CD14-positive monocyte (primary cell): ENCODE results near the gene APOL3. TPM values are rescaled to one million over a fixed set of nuclear protein-coding genes. Genes with fewer than 3 reads are reported as not detected.

Experiments
- DNase-seq, 3 donors: peaks; one replicate each; pipeline ENCODE4 v3.0.0-alpha.2; 2011 to 2022
- H2AFZ ChIP-seq: 2 replicates; pipeline ENCODE4 v1.6.0; 2012; ENCODE audit warnings: mild to moderate bottlenecking, low read depth, low read length, inconsistent platforms; ENCODE audit not compliant: insufficient read depth, poor library complexity, severe bottlenecking
- H3K27ac ChIP-seq, 2 donors: 1 replicate in 1 of 2; 2 replicates in 1 of 2; pipeline ENCODE4 v1.5.1; 2012 to 2013; ENCODE audit warnings: low read length in 2 of 2, control low read depth in 1 of 2, inconsistent platforms in 1 of 2, low read depth in 1 of 2, mild to moderate bottlenecking in 1 of 2
- H3K27me3 ChIP-seq, 2 donors: one replicate each; pipeline versions ENCODE4 v1.6.0 to v1.6.1; 2011 to 2013; ENCODE audit warnings: low read length in 2 of 2; ENCODE audit not compliant: control insufficient read depth in 2 of 2, insufficient read depth in 2 of 2
- H3K36me3 ChIP-seq, 2 donors: replicated peaks in 1 of 2; 1 replicate in 1 of 2; 2 replicates in 1 of 2; pipeline versions ENCODE4 v1.5.1 to v1.6.1; 2012 to 2013; ENCODE audit warnings: low read length in 2 of 2, control low read depth in 1 of 2, inconsistent platforms in 1 of 2, mild to moderate bottlenecking in 1 of 2; ENCODE audit not compliant: insufficient read depth in 2 of 2, control insufficient read depth in 1 of 2
- H3K4me1 ChIP-seq, 2 donors: 1 replicate in 1 of 2; 2 replicates in 1 of 2; pipeline versions ENCODE4 v1.5.1 to v1.6.1; 2012 to 2013; ENCODE audit warnings: low read length in 2 of 2, control low read depth in 1 of 2, inconsistent platforms in 1 of 2, mild to moderate bottlenecking in 1 of 2, moderate library complexity in 1 of 2; ENCODE audit not compliant: insufficient read depth in 2 of 2, control insufficient read depth in 1 of 2
- H3K4me2 ChIP-seq: replicated peaks from 2 replicates; pipeline ENCODE3; 2012; ENCODE audit warnings: low read length, moderate library complexity, mild to moderate bottlenecking; ENCODE audit not compliant: poor library complexity, severe bottlenecking; ENCODE audit errors: extremely low read depth
- H3K4me3 ChIP-seq, 3 experiments: fragments of 200-600 bp in 1 of 3; sonication (generic) in 1 of 3; replicated peaks in 1 of 3; 1 replicate in 2 of 3; 2 replicates in 1 of 3; pipeline ENCODE4 v1.5.1; 2011 to 2013; ENCODE audit warnings: low read length in 3 of 3, mild to moderate bottlenecking in 3 of 3, control low read depth in 2 of 3, low read depth in 2 of 3, inconsistent platforms in 1 of 3, moderate library complexity in 1 of 3
- H3K79me2 ChIP-seq: 2 replicates; pipeline ENCODE4 v1.6.0; 2012; ENCODE audit warnings: mild to moderate bottlenecking, control low read depth, inconsistent platforms, low read length, moderate library complexity; ENCODE audit not compliant: insufficient read depth
- H3K9ac ChIP-seq: 2 replicates; pipeline ENCODE4 v1.6.0; 2017; ENCODE audit warnings: low read length, mild to moderate bottlenecking; ENCODE audit not compliant: insufficient read depth, poor library complexity, severe bottlenecking
- H3K9me3 ChIP-seq, 2 donors: replicated peaks in 1 of 2; 1 replicate in 1 of 2; 2 replicates in 1 of 2; pipeline versions ENCODE4 v1.5.1 to v1.6.1; 2012 to 2013; ENCODE audit warnings: low read length in 2 of 2, control low read depth in 1 of 2; ENCODE audit not compliant: control insufficient read depth in 1 of 2, insufficient read depth in 1 of 2
- H4K20me1 ChIP-seq: 2 replicates; pipeline ENCODE4 v1.6.0; 2012; ENCODE audit warnings: mild to moderate bottlenecking, low read length, control low read depth, moderate library complexity; ENCODE audit not compliant: insufficient read depth
- H3K27ac Mint-ChIP-seq, 7 donors: one replicate each; pipeline ENCODE4 v1.8.0; 2020; ENCODE audit warnings: mild to moderate bottlenecking in 7 of 7, mixed read lengths in 7 of 7, moderate library complexity in 6 of 7, inconsistent platforms in 2 of 7
- H3K27me3 Mint-ChIP-seq, 3 donors: one replicate each; pipeline ENCODE4 v1.8.0; 2021 to 2022; ENCODE audit warnings: low read depth in 3 of 3, mild to moderate bottlenecking in 3 of 3, mixed read lengths in 3 of 3, moderate library complexity in 3 of 3, inconsistent platforms in 1 of 3
- H3K36me3 Mint-ChIP-seq, 2 donors: one replicate each; pipeline ENCODE4 v1.8.0; 2020; ENCODE audit warnings: mixed read lengths in 2 of 2, inconsistent platforms in 1 of 2, mild to moderate bottlenecking in 1 of 2
- H3K4me1 Mint-ChIP-seq: one replicate; pipeline ENCODE4 v1.8.0; 2020; ENCODE audit warnings: mild to moderate bottlenecking, mixed read lengths
- H3K4me3 Mint-ChIP-seq, 2 donors: one replicate each; pipeline ENCODE4 v1.8.0; 2020; ENCODE audit warnings: mild to moderate bottlenecking in 2 of 2, mixed read lengths in 2 of 2, moderate library complexity in 1 of 2
- H3K9me3 Mint-ChIP-seq, 7 donors: one replicate each; pipeline ENCODE4 v1.8.0; 2020 to 2022; ENCODE audit warnings: mixed read lengths in 7 of 7, mild to moderate bottlenecking in 6 of 7, moderate library complexity in 6 of 7, inconsistent platforms in 2 of 7
- WGBS: methylation state at CpG from one replicate; pipeline ENCODE4 v1.1.5; 2013; ENCODE audit warnings: missing lambda C conversion rate; ENCODE audit not compliant: insufficient coverage; 5-methylcytosine and 5-hydroxymethylcytosine counted together
- intact Hi-C, 2 donors: fragments of 100-400 bp; cut with micrococcal nuclease; formaldehyde crosslinking; loops; one replicate each; pipeline versions ENCODE4 v1.15.0 to v1.15.1; 2023
- polyA plus RNA-seq, 3 donors: library from polyadenylated mRNA; depleted of rRNA in 1 of 3; unstranded in 2 of 3; stranded (reverse) in 1 of 3; fragments of 300-500 nt in 2 of 3; fragments of >200 nt in 1 of 3; fragmentation: Illumina TruSeq in 2 of 3; gene quantifications; 1 replicate in 2 of 3; 2 replicates in 1 of 3; pipeline ENCODE4 v1.2.3, GENCODE V29; 2012 to 2021
- TF ChIP-seq, protein P1 (sequence below): fragments of 200-600 bp; IDR thresholded peaks from one replicate; pipeline ENCODE4 v1.8.0; 2022; ENCODE audit warnings: antibody characterized with exemption, mild to moderate bottlenecking

APOL3 gene
- polyA plus RNA-seq, 3 donors = 39.9 to 97.0 (median 61.3) TPM

DNA sequence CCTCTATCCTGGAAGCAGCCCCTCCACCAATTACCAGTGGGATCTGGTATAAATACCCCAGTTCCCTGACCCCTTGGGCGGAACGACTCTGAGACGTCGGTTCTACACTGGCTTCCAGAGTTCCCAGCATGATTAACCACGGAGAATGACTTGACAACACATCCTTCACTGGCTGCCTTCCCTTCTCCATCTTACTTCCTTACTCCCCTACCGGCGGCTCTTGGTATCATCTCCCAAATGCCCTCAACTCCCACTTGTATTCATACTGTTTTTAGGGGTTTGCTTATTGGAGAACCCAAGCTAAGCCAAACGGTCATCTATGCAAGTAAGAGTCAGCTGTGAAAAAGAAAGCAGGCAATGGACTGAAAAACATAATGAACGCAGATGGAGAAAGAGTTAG, 56.1 kb downstream of the APOL3 start:
- Histone ChIP-seq H2AFZ (no peak overlapping the region), H3K4me3 (no peak overlapping the region), H3K9me3 (no peaks in the 10 kb centered on the region), H4K20me1 (no peaks in the 10 kb centered on the region), H3K27ac (no peak overlapping the region), H3K27me3 (no peaks in the 10 kb centered on the region), H3K4me2 (no peak overlapping the region), H3K79me2 (no peaks in the 10 kb centered on the region), H3K4me1 (peaks cover 0 to 4% of the 10 kb centered on the region in 2 donors), H3K36me3 (no peaks in the 10 kb centered on the region), H3K9ac (no peak overlapping the region)
- Mint-ChIP-seq H3K4me3 (no peak overlapping the region), H3K27ac (no peak overlapping the region), H3K36me3 (no peaks in the 10 kb centered on the region), H3K9me3 (peaks cover 0 to 11% (median 7%) of the 10 kb centered on the region in 7 donors), H3K4me1 (peaks cover 5% of the 10 kb centered on the region), H3K27me3 (peaks cover 4 to 22% (median 17%) of the 10 kb centered on the region in 3 donors)
- no peak for DNase-seq
- 60% methylated on average over 1 of the region's 9 CpGs for WGBS
- TF ChIP-seq, protein P1, sequence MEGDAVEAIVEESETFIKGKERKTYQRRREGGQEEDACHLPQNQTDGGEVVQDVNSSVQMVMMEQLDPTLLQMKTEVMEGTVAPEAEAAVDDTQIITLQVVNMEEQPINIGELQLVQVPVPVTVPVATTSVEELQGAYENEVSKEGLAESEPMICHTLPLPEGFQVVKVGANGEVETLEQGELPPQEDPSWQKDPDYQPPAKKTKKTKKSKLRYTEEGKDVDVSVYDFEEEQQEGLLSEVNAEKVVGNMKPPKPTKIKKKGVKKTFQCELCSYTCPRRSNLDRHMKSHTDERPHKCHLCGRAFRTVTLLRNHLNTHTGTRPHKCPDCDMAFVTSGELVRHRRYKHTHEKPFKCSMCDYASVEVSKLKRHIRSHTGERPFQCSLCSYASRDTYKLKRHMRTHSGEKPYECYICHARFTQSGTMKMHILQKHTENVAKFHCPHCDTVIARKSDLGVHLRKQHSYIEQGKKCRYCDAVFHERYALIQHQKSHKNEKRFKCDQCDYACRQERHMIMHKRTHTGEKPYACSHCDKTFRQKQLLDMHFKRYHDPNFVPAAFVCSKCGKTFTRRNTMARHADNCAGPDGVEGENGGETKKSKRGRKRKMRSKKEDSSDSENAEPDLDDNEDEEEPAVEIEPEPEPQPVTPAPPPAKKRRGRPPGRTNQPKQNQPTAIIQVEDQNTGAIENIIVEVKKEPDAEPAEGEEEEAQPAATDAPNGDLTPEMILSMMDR = no peak
- intact Hi-C loops = no loop called here

DNA sequence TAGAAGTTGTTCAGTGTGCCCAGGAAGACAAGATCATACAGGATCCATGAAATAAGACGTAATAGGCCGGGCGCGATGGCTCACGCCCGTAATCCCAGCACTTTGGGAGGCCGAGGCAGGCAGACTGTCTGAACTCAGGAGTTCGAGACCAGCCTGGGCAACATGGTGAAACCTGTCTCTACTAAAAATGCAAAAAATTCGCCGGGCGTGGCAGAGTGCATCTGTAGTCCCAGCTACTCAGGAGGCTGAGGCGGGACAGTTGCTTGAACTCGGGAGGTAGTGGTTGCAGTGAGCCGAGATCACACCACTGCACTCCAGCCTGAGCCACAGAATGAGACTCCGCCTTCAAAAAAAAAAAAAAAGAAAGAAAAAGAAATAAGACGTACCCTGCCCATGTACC, 56.7 kb downstream of the APOL3 start:
- Mint-ChIP-seq H3K27ac (no peak overlapping the region), H3K4me3 (no peak overlapping the region), H3K4me1 (peaks cover 5% of the 10 kb centered on the region), H3K9me3 (peaks cover 0 to 11% (median 7%) of the 10 kb centered on the region in 7 donors), H3K27me3 (peaks cover 3 to 21% (median 16%) of the 10 kb centered on the region in 3 donors), H3K36me3 (no peaks in the 10 kb centered on the region)
- Histone ChIP-seq H3K9ac (no peak overlapping the region), H3K9me3 (no peaks in the 10 kb centered on the region), H2AFZ (no peak overlapping the region), H3K27me3 (no peaks in the 10 kb centered on the region), H3K4me1 (peaks cover 0 to 4% of the 10 kb centered on the region in 2 donors), H3K27ac (no peak overlapping the region), H3K4me3 (no peak overlapping the region), H4K20me1 (no peaks in the 10 kb centered on the region), H3K36me3 (no peaks in the 10 kb centered on the region), H3K79me2 (no peaks in the 10 kb centered on the region), H3K4me2 (no peak overlapping the region)
- DNase-seq = no peak
- 92% methylated on average over 13 of the region's 16 CpGs for WGBS
- intact Hi-C loops = no loop called here
- TF ChIP-seq, protein P1 = no peak
